ENCODE results near the gene GAL.

GAL gene

GRCh38 chr11:68698993-68699392 lies 14.6 kb downstream of the GAL start:
- H3K27ac ChIP-seq, result no peak overlapping the region
- no peak overlapping the region for H3K4me2 ChIP-seq
- no peak overlapping the region for H2AFZ ChIP-seq (ENCODE audit: low read depth)
- no peak overlapping the region for H3K4me3 ChIP-seq (IDR thresholded peaks at IDR 0.05; ENCODE audit: insufficient read depth, low read depth, low read length)
- H3K79me2 ChIP-seq (ENCODE audit: insufficient read depth, low read depth), result no peaks in the 10 kb centered on the region
- no peaks in the 10 kb centered on the region for H3K27me3 ChIP-seq (ENCODE audit: insufficient read depth, low read depth)
- no peaks in the 10 kb centered on the region for H4K20me1 ChIP-seq (ENCODE audit: insufficient read depth)
- no peak overlapping the region for H3K9ac ChIP-seq
- H3K4me1 ChIP-seq (ENCODE audit: low read depth, poor library complexity, severe bottlenecking), result no peaks in the 10 kb centered on the region
- no peaks in the 10 kb centered on the region for H3K36me3 ChIP-seq (ENCODE audit: insufficient read depth)
- TF ChIP-seq, protein P1, sequence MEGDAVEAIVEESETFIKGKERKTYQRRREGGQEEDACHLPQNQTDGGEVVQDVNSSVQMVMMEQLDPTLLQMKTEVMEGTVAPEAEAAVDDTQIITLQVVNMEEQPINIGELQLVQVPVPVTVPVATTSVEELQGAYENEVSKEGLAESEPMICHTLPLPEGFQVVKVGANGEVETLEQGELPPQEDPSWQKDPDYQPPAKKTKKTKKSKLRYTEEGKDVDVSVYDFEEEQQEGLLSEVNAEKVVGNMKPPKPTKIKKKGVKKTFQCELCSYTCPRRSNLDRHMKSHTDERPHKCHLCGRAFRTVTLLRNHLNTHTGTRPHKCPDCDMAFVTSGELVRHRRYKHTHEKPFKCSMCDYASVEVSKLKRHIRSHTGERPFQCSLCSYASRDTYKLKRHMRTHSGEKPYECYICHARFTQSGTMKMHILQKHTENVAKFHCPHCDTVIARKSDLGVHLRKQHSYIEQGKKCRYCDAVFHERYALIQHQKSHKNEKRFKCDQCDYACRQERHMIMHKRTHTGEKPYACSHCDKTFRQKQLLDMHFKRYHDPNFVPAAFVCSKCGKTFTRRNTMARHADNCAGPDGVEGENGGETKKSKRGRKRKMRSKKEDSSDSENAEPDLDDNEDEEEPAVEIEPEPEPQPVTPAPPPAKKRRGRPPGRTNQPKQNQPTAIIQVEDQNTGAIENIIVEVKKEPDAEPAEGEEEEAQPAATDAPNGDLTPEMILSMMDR (conservative IDR thresholded peaks at IDR 0.05; ENCODE audit: low read depth, low read length), result no peak

- Histone ChIP-seq H3K4me1 (ENCODE audit: low read depth, poor library complexity, severe bottlenecking) (no peaks in the 10 kb centered on the region), H4K20me1 (ENCODE audit: insufficient read depth) (no peaks in the 10 kb centered on the region), H3K27ac (no peak overlapping the region), H3K27me3 (ENCODE audit: insufficient read depth, low read depth) (no peaks in the 10 kb centered on the region; the same call in 1 of the 2 replicates), H2AFZ (ENCODE audit: low read depth) (no peak overlapping the region), H3K4me3 (IDR thresholded peaks at IDR 0.05; ENCODE audit: insufficient read depth, low read depth, low read length) (no peak overlapping the region), H3K79me2 (ENCODE audit: insufficient read depth, low read depth) (no peaks in the 10 kb centered on the region), H3K36me3 (ENCODE audit: insufficient read depth) (no peaks in the 10 kb centered on the region), H3K9ac (no peak overlapping the region), H3K4me2 (no peak overlapping the region)
- TF ChIP-seq, protein P1 (conservative IDR thresholded peaks at IDR 0.05; ENCODE audit: low read depth, low read length), result no peak
Observed at GRCh38 chr11:68704887-68705286, 20.5 kb downstream of the GAL start.

- H2AFZ ChIP-seq (ENCODE audit: low read depth), result no peak overlapping the region
- no peak overlapping the region for H3K9ac ChIP-seq
- H3K4me2 ChIP-seq, result no peak overlapping the region
- H3K36me3 ChIP-seq (ENCODE audit: insufficient read depth), result no peaks in the 10 kb centered on the region
- no peaks in the 10 kb centered on the region for H3K4me1 ChIP-seq (ENCODE audit: low read depth, poor library complexity, severe bottlenecking)
- no peaks in the 10 kb centered on the region for H4K20me1 ChIP-seq (ENCODE audit: insufficient read depth)
- no peaks in the 10 kb centered on the region for H3K79me2 ChIP-seq (ENCODE audit: insufficient read depth, low read depth)
- H3K27me3 ChIP-seq (ENCODE audit: insufficient read depth, low read depth), result no peaks in the 10 kb centered on the region; the same call in 1 of the 2 replicates
- H3K27ac ChIP-seq, result no peak overlapping the region
- TF ChIP-seq, protein P1 (conservative IDR thresholded peaks at IDR 0.05; ENCODE audit: low read depth, low read length), result no peak
- H3K4me3 ChIP-seq (IDR thresholded peaks at IDR 0.05; ENCODE audit: insufficient read depth, low read depth, low read length), result no peak overlapping the region
Observed at GRCh38 chr11:68707527-68707926, 23.2 kb downstream of the GAL start.

DNA sequence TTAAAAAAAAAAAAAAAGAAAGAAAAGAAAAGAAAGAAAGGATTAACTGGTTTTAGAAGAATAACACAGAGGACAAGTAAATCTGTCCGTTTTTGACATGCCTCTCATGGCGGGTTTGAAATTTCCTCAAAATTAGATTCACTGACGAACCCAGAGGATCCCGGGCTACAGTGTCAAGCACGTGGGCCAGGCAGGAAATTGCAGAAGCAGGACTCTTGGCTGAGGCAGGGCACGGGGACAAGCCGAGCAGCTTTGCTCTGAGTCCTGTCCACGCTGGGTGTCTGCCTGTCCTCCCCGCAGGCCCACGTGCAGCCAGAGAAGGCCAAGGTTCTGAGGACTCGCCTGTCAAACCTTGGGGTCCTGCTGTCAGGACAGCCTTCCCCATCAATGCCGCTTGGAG lies 24.7 kb downstream of the GAL start:
- Histone ChIP-seq H3K4me1 (ENCODE audit: low read depth, poor library complexity, severe bottlenecking) (no peaks in the 10 kb centered on the region), H4K20me1 (ENCODE audit: insufficient read depth) (no peaks in the 10 kb centered on the region), H3K27me3 (ENCODE audit: insufficient read depth, low read depth) (no peaks in the 10 kb centered on the region; the same call in 1 of the 2 replicates), H3K79me2 (ENCODE audit: insufficient read depth, low read depth) (no peaks in the 10 kb centered on the region), H2AFZ (ENCODE audit: low read depth) (no peak overlapping the region), H3K36me3 (ENCODE audit: insufficient read depth) (no peaks in the 10 kb centered on the region), H3K27ac (no peak overlapping the region), H3K4me2 (no peak overlapping the region), H3K9ac (no peak overlapping the region), H3K4me3 (IDR thresholded peaks at IDR 0.05; ENCODE audit: insufficient read depth, low read depth, low read length) (no peak overlapping the region)
- TF ChIP-seq, protein P1 (conservative IDR thresholded peaks at IDR 0.05; ENCODE audit: low read depth, low read length), result no peak

Data from KMS-11 (cell line).